Osteoblast (primary cell): ENCODE results near the gene TTC32. TPM values are rescaled to one million over a fixed set of nuclear protein-coding genes. Genes with fewer than 3 reads are reported as not detected.
"Not testable (repeated sequence)": the region's sequence is repeated elsewhere in the genome, so short reads cannot be mapped to it uniquely, and the experiment has no call there.

Experiments used
- DNase-seq: peaks from one replicate; pipeline ENCODE4 v3.0.0; 2011; ENCODE audit warnings: low spot score, mixed read lengths; ENCODE audit not compliant: insufficient read length; ENCODE audit errors: missing footprints
- H2AFZ ChIP-seq: 2 replicates; pipeline ENCODE4 v1.6.0; 2011; ENCODE audit warnings: mild to moderate bottlenecking, low read length
- H3K27ac ChIP-seq: 2 replicates; pipeline ENCODE4 v1.5.1; 2011; ENCODE audit warnings: mild to moderate bottlenecking, low read depth, low read length, moderate library complexity
- H3K27me3 ChIP-seq: 2 replicates; pipeline ENCODE4 v1.6.0; 2012; ENCODE audit warnings: mild to moderate bottlenecking, control low read depth, inconsistent platforms, low read length, moderate library complexity; ENCODE audit not compliant: insufficient read depth
- H3K36me3 ChIP-seq: 2 replicates; pipeline ENCODE4 v1.5.1; 2011; ENCODE audit warnings: mild to moderate bottlenecking, low read length, control low read depth, moderate library complexity; ENCODE audit not compliant: insufficient read depth
- H3K4me1 ChIP-seq: 2 replicates; pipeline ENCODE4 v1.5.1; 2011; ENCODE audit warnings: mild to moderate bottlenecking, low read length, control low read depth, moderate library complexity; ENCODE audit not compliant: insufficient read depth
- H3K4me2 ChIP-seq: 2 replicates; pipeline ENCODE4 v1.6.0; 2011; ENCODE audit warnings: mild to moderate bottlenecking, low read length; ENCODE audit not compliant: insufficient read depth
- H3K4me3 ChIP-seq: fragments of 200-600 bp; sonication (generic); 3 replicates; pipeline ENCODE4 v1.5.1; 2012; ENCODE audit warnings: mild to moderate bottlenecking, low read length, inconsistent platforms; ENCODE audit not compliant: insufficient read depth
- H3K79me2 ChIP-seq: 2 replicates; pipeline ENCODE4 v1.6.0; 2012; ENCODE audit warnings: mild to moderate bottlenecking, low read length, control low read depth, inconsistent platforms; ENCODE audit not compliant: insufficient read depth
- H3K9me3 ChIP-seq: 2 replicates; pipeline ENCODE4 v1.5.1; 2011; ENCODE audit warnings: low read depth, low read length, control low read depth
- H4K20me1 ChIP-seq: 2 replicates; pipeline ENCODE4 v1.6.0; 2012; ENCODE audit warnings: mild to moderate bottlenecking, low read length, control low read depth; ENCODE audit not compliant: insufficient read depth
- CTCF ChIP-seq: IDR thresholded peaks from 2 replicates; pipeline ENCODE4 v1.5.1; 2011; ENCODE audit warnings: mild to moderate bottlenecking, low read depth, low read length, moderate library complexity; ENCODE audit errors: extremely low read depth
- total RNA-seq: library from RNA; depleted of rRNA; stranded (reverse); fragments of >200 nt; gene quantifications from 2 replicates; pipeline ENCODE4 v1.2.3, GENCODE V29; 2012

The TTC32 gene
- total RNA-seq, 1 donor: 14.8 TPM

- H3K9me3 ChIP-seq: no peaks in the 10 kb centered on the region
- DNase-seq: no peak
- no peak overlapping the region for H3K4me3 ChIP-seq
- peaks cover 2% of the 10 kb centered on the region for H4K20me1 ChIP-seq
- TF ChIP-seq CTCF: no peak
- H3K79me2 ChIP-seq: peaks cover 45% of the 10 kb centered on the region
- no peak overlapping the region for H3K4me2 ChIP-seq
- no peaks in the 10 kb centered on the region for H3K27me3 ChIP-seq
- no peaks in the 10 kb centered on the region for H3K36me3 ChIP-seq
- H3K4me1 ChIP-seq: peaks cover 14% of the 10 kb centered on the region
- no peak overlapping the region for H3K27ac ChIP-seq
- H2AFZ ChIP-seq: no peak overlapping the region
Measured at GRCh38 chr2:19893520-19894133, 8.2 kb downstream of the TTC32 start.

GRCh38 chr2:19891971-19892370 is 9.8 kb downstream of the TTC32 start:
- H3K4me3 ChIP-seq, H3K4me2 ChIP-seq, H4K20me1 ChIP-seq, H3K27ac ChIP-seq, H3K27me3 ChIP-seq, H2AFZ ChIP-seq, H3K4me1 ChIP-seq, DNase-seq, H3K9me3 ChIP-seq, H3K36me3 ChIP-seq: not testable (repeated sequence)
- H3K79me2 ChIP-seq: peaks cover 31% of the 10 kb centered on the region

GRCh38 chr2:19890104-19890503 is 11.7 kb downstream of the TTC32 start:
- no peak for DNase-seq
- no peak overlapping the region for H3K4me2 ChIP-seq
- peaks cover 21% of the 10 kb centered on the region for H3K79me2 ChIP-seq
- no peak overlapping the region for H3K4me3 ChIP-seq
- no peak for TF ChIP-seq CTCF
- peak overlapping the region; percentile 4 for H2AFZ ChIP-seq
- H3K4me1 ChIP-seq: peaks cover 10% of the 10 kb centered on the region
- H4K20me1 ChIP-seq: no peaks in the 10 kb centered on the region
- no peaks in the 10 kb centered on the region for H3K36me3 ChIP-seq
- H3K9me3 ChIP-seq: no peaks in the 10 kb centered on the region
- no peak overlapping the region for H3K27ac ChIP-seq
- H3K27me3 ChIP-seq: no peaks in the 10 kb centered on the region

GRCh38 chr2:19888831-19889230 is 13.0 kb downstream of the TTC32 start:
- no peaks in the 10 kb centered on the region for H4K20me1 ChIP-seq
- H3K4me2 ChIP-seq: peak overlapping the region; percentile 83
- no peaks in the 10 kb centered on the region for H3K9me3 ChIP-seq
- H2AFZ ChIP-seq: peak overlapping the region; percentile 39
- H3K4me1 ChIP-seq: peaks cover 10% of the 10 kb centered on the region
- peak overlapping the region; percentile 31 for H3K27ac ChIP-seq
- peaks cover 10% of the 10 kb centered on the region for H3K79me2 ChIP-seq
- TF ChIP-seq CTCF: no peak
- peak overlapping the region; percentile 57 for H3K4me3 ChIP-seq
- no peak for DNase-seq
- no peaks in the 10 kb centered on the region for H3K36me3 ChIP-seq
- H3K27me3 ChIP-seq: no peaks in the 10 kb centered on the region
